GM18508 (cell line): ENCODE results near the gene F2RL3.
"Not testable (repeated sequence)": the region's sequence is repeated elsewhere in the genome, so short reads cannot be mapped to it uniquely, and the experiment has no call there.

ENCODE experiments used
- ATAC-seq: cut with Tn5 transposase; IDR thresholded peaks from one replicate; pipeline ENCODE4 v1.9.1; 2021; ENCODE audit warnings: moderate number of reproducible peaks; ENCODE audit not compliant: insufficient read depth, unreplicated experiment

F2RL3 gene

GRCh38 chr19:16917401-16917800, 28.6 kb downstream of the F2RL3 start:
- no peak for ATAC-seq

GRCh38 chr19:16919496-16919895, 30.7 kb downstream of the F2RL3 start:
- ATAC-seq, result no peak

DNA sequence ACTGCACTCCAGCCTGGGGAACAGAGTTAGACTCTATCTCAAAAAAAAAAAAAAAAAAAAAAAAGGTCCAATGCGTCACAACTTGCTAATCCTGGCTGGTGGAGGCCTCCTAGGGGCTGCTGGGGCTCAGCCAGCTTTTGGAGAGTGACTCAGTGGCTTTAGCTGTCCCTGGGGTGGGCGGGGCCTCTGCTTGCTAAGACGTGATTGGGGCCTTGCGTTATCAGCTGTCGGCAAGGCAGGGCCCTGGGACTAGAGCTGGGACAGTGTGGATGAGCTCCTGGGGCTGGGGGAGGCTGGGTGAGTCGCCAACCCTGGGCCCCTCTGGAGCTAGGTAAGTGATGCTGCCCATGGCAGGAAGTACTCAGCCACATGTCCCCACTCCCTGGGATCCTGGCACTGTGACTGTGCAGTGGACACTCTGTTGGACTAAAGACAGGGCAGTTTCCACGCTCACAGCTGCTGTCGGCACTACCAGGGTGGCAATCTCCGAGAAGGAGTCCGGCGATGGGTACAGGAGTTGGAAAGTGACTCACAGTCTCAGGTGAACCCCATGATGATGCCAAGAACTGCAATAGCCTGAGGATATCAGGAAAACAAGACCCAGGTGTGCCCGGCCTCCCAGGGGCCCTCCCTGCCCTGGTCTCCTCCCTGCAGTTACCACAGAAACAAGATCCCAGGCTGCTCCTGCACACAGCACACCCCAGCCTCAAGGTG, 32.2 kb downstream of the F2RL3 start:
- no peak for ATAC-seq

DNA sequence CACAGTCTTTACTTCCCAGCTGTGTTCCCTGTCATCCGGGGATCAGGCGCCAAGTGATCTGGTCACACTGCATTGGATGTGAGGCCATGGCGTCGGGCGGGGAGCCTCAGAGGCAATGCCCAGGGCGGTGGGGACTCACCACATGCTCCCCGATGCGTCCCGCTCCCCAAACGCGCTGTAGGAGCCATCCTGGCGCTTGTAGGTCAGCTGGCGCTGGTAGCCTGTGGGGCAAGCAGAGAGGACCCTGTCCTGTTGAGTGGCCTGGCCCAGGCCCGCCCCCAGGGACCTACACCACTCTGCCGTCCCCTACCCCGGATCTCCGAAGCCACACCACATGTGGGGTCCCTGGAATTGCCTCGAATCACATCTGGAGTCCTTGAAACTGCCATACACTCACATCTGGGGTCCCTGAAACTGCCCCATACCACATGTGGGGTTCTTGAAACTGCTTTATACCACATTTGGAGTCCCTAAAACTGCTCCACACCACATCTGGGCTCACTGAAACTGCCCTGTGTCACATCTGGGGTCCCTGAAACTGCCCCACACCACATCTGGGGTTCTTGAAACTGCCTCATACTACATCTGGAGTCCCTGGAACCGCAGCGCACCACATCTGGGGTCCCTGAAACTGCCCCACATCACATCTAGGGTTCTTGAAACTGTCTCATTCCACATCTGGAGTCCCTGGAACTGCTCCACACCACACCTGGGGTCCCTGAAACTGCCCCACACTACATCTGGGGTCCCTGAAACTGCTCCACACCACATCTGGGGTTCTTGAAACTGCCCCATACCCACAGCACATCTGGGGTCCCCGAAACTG, 33.2 kb downstream of the F2RL3 start:
- no peak for ATAC-seq

GRCh38 chr19:16922592-16922934, 33.8 kb downstream of the F2RL3 start:
- ATAC-seq, result no peak

DNA sequence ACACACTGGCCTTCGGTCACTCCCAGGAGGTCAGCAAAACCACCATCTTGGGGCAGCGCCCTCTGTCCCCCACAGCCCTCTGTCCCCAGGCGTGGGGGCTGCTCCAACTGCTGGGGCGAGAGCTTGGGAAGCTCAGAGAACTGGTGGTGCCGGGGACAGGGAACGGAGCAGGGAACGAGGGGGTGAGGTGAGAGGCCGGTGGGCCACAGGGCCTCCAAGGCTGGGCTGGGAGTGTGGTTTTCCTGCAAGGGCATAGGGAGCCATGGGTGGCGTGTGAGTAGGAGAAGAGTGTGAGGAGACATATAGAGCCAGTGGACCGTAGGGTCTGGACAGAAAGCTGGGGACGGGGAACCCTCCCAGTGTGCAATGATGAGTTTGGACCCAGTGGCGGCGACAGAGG, 34.1 kb downstream of the F2RL3 start:
- no peak for ATAC-seq

DNA sequence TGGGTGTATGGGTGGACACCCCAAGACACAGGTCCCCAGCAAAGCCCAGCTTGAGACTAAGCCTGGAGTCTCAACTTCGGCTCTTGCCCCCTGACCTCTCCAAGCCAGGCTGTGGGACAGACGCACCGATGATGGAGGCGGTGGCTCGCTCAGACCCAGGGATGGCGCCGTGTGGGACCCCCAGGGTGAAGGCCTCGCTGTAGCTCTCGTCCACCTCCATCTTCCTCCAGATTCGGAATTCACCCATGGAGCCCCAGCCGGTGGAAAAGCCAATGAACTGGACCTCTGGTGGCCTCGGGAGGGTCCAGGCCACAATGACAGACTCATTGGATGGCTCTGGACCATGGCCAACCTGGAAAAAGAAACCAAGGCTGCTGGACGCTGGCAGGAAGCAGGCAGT, 39.1 kb downstream of the F2RL3 start:
- no peak for ATAC-seq

GRCh38 chr19:16928351-16928750, 39.6 kb downstream of the F2RL3 start:
- no peak for ATAC-seq

GRCh38 chr19:16928916-16929315, 40.1 kb downstream of the F2RL3 start:
- ATAC-seq, result no peak

GRCh38 chr19:16930753-16931152, 42.0 kb downstream of the F2RL3 start:
- no peak for ATAC-seq

DNA sequence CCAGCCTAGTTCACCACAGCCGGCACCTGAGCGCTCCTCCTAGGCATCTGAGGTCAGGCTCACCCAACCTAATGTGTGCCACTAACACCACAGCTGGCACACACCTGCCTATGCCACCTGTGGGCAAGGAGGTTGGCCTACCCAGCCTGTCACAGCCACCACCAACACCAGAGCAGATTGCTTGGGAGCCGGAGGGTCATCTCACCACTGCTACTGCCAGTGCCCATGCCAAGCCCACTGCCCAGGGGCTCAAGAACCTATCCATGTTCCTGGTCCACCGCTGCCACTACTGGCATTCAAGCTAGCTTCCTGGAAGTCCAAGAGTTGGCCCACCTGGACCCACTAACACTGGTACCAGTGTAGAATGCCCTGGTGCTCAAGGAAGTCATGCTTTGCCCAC, 42.5 kb downstream of the F2RL3 start:
- no peak for ATAC-seq

DNA sequence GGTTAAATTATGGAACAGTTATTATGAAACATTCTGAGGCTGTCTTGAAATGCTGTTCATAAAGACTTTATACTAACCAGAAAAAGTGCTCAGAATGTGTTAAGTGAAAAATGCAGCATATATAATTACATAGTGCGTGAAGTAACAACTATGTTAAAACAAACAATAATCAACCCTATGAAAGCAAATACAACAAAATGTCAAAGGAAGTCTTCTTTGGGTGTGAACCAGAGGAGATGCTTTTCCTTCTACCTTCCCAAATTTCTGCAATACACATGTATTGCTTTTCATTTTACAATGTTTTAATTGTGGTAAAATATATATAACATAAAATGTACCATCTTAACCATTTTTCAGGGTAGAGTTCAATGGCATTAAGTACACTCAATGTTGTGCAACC, 45.7 kb downstream of the F2RL3 start:
- no peak for ATAC-seq

- ATAC-seq, result no peak
Measured at GRCh38 chr19:16936901-16937300, 48.1 kb downstream of the F2RL3 start.

DNA sequence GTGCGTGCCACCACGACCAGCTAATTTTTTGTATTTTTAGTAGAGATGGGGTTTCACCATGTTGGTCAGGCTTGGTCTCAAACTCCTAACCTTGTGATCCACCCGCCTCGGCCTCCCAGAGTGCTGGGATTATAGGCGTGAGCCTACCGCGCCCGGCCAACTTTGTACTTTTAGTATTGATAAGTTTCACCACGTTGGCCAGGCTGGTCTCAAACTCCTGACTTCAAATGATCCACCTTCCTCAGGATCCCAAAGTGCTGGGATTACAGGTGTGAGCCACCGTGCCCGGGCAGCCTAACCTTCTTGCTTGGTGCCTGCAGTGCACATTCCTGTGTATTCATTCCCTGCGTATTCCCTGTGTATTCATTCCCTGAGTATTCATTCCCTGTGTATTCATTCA, 49.0 kb downstream of the F2RL3 start:
- ATAC-seq, result not testable (repeated sequence)

- ATAC-seq, result no peak
Measured at GRCh38 chr19:16938211-16938610, 49.4 kb downstream of the F2RL3 start.

- not testable (repeated sequence) for ATAC-seq
Measured at GRCh38 chr19:16940063-16940462, 51.3 kb downstream of the F2RL3 start.

DNA sequence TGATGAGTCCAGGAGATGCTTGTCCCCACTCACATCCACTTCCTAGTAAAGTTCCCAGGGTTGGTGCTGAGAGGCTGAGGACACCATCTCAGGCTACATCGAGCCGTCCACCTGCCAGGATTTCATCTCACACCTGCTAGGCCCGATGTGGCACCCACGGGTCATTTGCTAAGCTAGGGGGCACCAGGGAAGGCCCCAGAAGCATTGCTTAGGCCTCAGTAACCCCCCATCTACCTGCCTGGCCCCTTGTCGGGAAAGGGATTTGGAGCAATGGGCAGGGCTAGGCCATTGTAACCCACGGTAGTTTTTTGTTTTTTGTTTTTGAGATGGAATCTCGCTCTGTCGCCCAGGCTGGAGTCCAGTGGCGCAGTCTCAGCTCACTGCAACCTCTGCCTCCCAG, 51.8 kb downstream of the F2RL3 start:
- ATAC-seq, result no peak
